DMS 273 treated with DMSO at 0.1 percent for 48 hours (cell line): ENCODE data around the gene TENT5D.
"Not testable (repeated sequence)": the region's sequence is repeated elsewhere in the genome, so short reads cannot be mapped to it uniquely, and the experiment has no call there.

ENCODE experiments used
- DNase-seq: peaks from one replicate; lab custom pipeline; 2025; lab: John Stamatoyannopoulos, UW

Gene TENT5D

DNA sequence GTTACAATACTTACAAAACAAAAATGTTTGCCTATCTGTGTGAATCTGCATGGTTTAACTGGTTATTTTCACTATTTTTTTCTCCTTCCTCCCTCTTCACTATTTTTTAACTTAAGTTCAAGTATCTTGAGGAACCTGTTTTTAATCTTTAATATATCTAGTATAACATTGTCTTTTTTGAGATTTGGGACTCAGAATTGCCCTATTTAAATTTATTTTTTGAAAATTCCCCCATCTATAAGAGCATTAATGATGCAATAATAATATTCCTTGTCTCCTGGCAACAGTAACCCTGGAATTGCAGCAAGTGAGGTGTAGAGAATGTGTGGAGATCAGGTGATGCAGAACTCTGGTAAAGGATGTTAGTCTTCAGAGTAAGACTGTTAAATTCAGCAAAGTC is at the start of gene TENT5D:
Gene TENT5D (plus strand): TSS at position 301 of the 400 bp plus-strand sequence. CDS start 22,093 bp downstream, outside the sequence.
- no peak for DNase-seq

DNA sequence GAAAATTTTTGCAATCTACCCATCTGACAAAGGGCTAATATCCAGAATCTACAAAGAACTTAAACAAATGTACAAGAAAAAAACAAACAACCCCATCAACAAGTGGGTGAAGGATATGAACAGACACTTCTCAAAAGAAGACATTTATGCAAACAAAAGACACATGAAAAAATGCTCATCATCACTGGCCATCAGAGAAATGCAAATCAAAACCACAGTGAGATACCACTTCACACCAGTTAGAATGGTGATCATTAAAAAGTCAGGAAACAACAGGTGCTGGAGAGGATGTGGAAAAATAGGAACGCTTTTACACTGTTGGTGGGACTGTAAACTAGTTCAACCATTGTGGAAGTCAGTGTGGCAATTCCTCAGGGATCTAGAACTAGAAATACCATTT is 34.6 kb upstream of the TENT5D start:
- DNase-seq: not testable (repeated sequence)

GRCh38 chrX:80388206-80388605 is 32.0 kb upstream of the TENT5D start:
- DNase-seq: no peak

DNA sequence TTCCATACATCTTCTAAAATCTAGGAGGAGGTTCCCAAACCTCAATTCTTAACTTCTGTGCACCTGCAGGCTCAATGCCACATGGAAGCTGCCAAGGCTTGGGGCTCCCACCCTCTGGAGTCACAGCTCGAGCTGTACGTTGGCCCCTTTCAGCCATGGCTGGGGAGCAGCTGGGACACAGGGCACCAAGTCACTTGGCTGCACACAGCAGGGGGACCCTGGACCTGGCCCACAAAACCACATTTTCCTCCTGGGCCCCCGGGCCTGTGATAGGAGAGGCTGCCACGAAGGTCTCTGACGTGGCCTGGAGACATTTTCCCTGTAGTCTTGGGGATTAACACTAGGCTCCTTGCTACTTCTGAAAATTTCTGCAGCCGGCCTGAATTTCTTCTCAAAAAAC is 8.2 kb upstream of the TENT5D start:
- no peak for DNase-seq

- no peak for DNase-seq
These were observed 2.8 kb downstream of the TENT5D start for GRCh38 chrX:80423000-80423399.

- no peak for DNase-seq
These were observed 3.5 kb downstream of the TENT5D start for GRCh38 chrX:80423744-80424143.

GRCh38 chrX:80430826-80431504 is 10.7 kb downstream of the TENT5D start:
- DNase-seq: no peak

DNA sequence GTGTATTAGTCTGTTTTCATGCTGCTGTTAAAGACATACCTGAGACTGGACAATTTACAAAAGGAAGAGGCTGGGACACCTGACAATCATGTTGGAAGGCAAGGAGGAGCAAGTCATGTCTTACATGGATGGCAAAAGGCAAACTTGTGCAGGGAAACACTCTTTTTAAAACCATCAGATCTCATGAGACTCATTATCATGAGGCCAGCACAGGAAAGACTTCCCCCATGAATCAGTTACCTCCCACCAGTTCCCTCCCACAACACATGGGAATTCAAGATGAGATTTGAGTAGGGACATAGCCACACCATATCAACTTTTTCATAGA is 11.2 kb downstream of the TENT5D start:
- no peak for DNase-seq

DNA sequence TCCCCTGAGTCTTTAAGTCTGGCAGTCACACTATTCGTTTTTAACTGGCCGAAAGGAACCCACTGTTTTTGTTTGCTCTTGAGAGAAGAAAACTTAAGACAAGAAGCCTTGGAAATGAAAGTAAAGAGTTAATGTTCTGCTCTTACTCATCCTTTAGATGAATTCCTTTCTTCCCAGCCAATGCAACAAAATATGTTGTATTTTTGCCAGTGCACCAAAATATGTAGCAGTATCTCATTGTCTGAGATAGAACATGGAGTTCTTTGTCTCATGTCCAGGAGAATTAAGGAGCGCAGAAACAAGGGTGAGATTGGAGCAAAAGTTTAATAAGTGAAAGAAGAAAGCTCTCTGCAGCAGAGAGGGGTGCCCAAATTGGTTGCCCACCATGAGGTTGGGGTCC is 12.2 kb downstream of the TENT5D start:
- DNase-seq: no peak

DNA sequence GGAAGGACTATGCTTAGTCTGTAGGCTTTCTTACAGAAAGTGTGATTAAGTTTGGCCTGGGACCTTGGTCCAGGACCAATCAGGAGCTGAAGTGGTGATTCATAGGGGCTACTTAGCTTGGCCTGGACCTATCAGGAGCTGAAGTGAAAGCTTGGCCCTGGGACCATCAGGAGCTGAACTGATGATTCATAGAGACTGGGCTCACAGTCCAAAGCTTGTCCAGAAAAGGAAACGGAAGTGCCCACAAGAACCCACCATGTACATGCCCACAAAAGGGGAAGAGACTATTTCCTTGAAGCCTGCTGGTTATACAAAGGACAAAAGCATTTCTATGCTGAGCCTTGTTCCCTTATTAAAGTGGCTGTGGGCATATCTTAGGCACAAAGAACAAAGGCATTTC is 12.6 kb downstream of the TENT5D start:
- DNase-seq: no peak

GRCh38 chrX:80468166-80468565 is 47.9 kb downstream of the TENT5D start:
- not testable (repeated sequence) for DNase-seq

DNA sequence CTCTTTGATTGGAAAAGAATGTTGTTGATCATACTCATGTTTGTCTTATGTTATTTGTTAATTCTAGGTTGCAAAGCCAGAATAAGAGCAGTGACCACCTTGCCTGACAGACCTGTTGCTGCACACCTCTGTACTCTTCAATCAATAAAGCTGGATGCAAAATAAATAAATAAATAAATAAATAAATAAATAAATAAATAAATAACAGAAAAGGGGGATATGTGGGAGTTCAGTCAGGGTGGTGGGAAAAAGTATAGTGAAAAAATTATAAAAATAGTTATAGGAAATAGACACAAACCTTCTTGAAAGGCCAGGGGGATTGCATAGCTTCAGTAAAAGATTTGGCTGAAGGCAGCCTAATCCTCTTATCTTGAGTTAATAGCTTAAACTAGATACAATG is 51.3 kb downstream of the TENT5D start:
- DNase-seq: no peak

GRCh38 chrX:80485543-80485942 is 65.3 kb downstream of the TENT5D start:
- DNase-seq: no peak

DNA sequence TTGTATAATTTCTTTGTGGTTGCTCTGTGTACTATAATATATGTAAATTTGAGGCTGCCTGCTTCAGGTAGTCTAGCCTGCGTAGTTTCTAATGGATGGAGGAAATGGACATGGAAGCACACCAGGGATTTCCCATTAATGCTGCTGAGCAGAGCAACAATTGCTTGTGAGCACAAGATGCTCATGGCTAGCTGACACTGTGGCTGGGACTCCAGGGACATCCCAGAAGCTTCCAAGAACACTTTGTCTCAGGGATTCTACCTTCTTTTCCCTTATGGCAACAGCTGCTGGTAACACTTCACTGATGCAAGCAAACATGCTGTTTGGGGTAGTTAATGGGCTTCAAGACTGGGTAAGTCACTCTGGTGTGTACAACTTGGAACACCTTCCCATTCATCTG is 66.1 kb downstream of the TENT5D start:
- no peak for DNase-seq

DNA sequence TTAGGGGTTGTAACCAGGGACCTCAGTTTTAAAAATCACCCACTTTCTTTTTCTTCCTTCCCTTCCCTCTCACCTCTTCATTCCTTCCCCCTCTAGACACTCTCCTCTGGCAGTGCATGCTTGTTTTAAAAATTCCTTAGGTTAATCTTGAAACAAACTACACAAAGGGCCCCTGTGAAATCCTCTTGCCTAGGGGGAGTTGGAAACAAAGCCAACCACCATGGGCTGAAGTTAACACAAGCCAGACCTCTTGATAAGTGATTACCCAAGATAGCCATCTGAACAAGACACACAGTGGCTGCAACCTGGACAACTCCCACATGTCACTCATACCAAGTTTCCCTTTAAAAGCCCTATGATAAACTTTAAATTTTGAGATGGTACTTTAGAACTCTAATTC is 68.9 kb downstream of the TENT5D start:
- DNase-seq: no peak
